Vagina (tissue), 2 donors: ENCODE measurements around the gene FOXF1. TPM values are rescaled to one million over a fixed set of nuclear protein-coding genes. Genes with fewer than 3 reads are reported as not detected.

Experiments used
- DNase-seq, 2 donors: peaks; one replicate each; pipeline ENCODE4 v3.0.0-alpha.2; 2017; ENCODE audit errors: extremely low spot score in 2 of 2
- H3K27ac ChIP-seq: fragments of 200-600 bp; sonication (generic); one replicate; pipeline ENCODE4 v1.5.1; 2019
- H3K27me3 ChIP-seq: fragments of 200-600 bp; sonication (generic); one replicate; pipeline ENCODE4 v1.5.1; 2019
- H3K36me3 ChIP-seq, 2 donors: fragments of 200-600 bp; sonication (generic); one replicate each; pipeline ENCODE4 v1.5.1; 2017 to 2019
- H3K4me1 ChIP-seq: fragments of 200-600 bp; sonication (generic); one replicate; pipeline ENCODE4 v1.5.1; 2019
- H3K4me3 ChIP-seq, 2 donors: fragments of 200-600 bp; sonication (generic); 1 replicate in 1 of 2; 2 replicates in 1 of 2; pipeline ENCODE4 v1.5.1; 2016 to 2019
- H3K9me3 ChIP-seq: fragments of 200-600 bp; sonication (generic); one replicate; pipeline ENCODE4 v1.5.1; 2019
- CTCF ChIP-seq, 3 experiments: fragments of 450-650 bp in 2 of 3; fragments of 200-600 bp in 1 of 3; sonication (generic) in 1 of 3; IDR thresholded peaks; one replicate each; pipeline ENCODE4 v1.5.1; 2017 to 2019; ENCODE audit warnings: antibody characterized with exemption in 3 of 3, mild to moderate bottlenecking in 2 of 3, moderate library complexity in 2 of 3
- POLR2A ChIP-seq, 2 donors: fragments of 450-650 bp; IDR thresholded peaks; one replicate each; pipeline ENCODE4 v1.6.1; 2017; ENCODE audit warnings: antibody characterized with exemption in 2 of 2, mild to moderate bottlenecking in 2 of 2, moderate library complexity in 2 of 2
- POLR2AphosphoS5 ChIP-seq, 2 donors: sonication (generic); formaldehyde crosslinking; IDR thresholded peaks; one replicate each; pipeline ENCODE4 v1.9.0; 2017; ENCODE audit warnings: antibody characterized with exemption in 2 of 2, mild to moderate bottlenecking in 2 of 2, low read depth in 1 of 2; ENCODE audit not compliant: insufficient read depth in 1 of 2
- intact Hi-C: fragments of 100-400 bp; cut with DNase I; formaldehyde crosslinking; loops from one replicate; pipeline ENCODE4 v1.15.1; 2023
- total RNA-seq: library from RNA; depleted of rRNA; stranded (reverse); fragments of >200 nt; gene quantifications from one replicate; pipeline ENCODE4 v1.2.3, GENCODE V29; 2016

Gene FOXF1
- total RNA-seq, 1 donor from 2014 or later = 26.0 TPM

GRCh38 chr16:86562356-86562755 is 52.0 kb downstream of the FOXF1 start:
- peaks cover 3% of the 10 kb centered on the region for H3K27me3 ChIP-seq
- H3K36me3 ChIP-seq = no peaks in the 10 kb centered on the region
- no peak for DNase-seq
- intact Hi-C loops = loop anchor here (2.0 kb wide), 1 partner anchor 716 kb away; no protein-coding TSS in a partner anchor
- H3K4me3 ChIP-seq = no peak overlapping the region
- H3K4me1 ChIP-seq = peaks cover 17% of the 10 kb centered on the region
- no peaks in the 10 kb centered on the region for H3K9me3 ChIP-seq
- H3K27ac ChIP-seq = no peak overlapping the region
- TF ChIP-seq CTCF (IDR thresholded peaks at IDR 0.05) (no peak), POLR2AphosphoS5 (IDR thresholded peaks at IDR 0.05; ENCODE audit: insufficient read depth in 1 of 2, low read depth in 1 of 2) (no peak), POLR2A (IDR thresholded peaks at IDR 0.05) (no peak)

- peak overlapping the region in 1 of 2 donors; percentile 28 for H3K4me3 ChIP-seq
Observed at GRCh38 chr16:86563469-86564345, 53.4 kb downstream of the FOXF1 start.

More at GRCh38 chr16:86563469-86564345, 53.4 kb downstream of the FOXF1 start:
- intact Hi-C loops = loop anchor here (2.0 kb wide), 1 partner anchor 715 kb away; no protein-coding TSS in a partner anchor
- peak; percentile 99 to 100 (median 100) for TF ChIP-seq CTCF (IDR thresholded peaks at IDR 0.05)
- TF ChIP-seq POLR2A (IDR thresholded peaks at IDR 0.05) = no peak
- peak in 1 of 2 donors; percentile 50 for TF ChIP-seq POLR2AphosphoS5 (IDR thresholded peaks at IDR 0.05; ENCODE audit: insufficient read depth in 1 of 2, low read depth in 1 of 2)
- no peak for DNase-seq
- Histone ChIP-seq H3K4me1 (peaks cover 17% of the 10 kb centered on the region), H3K9me3 (no peaks in the 10 kb centered on the region), H3K27me3 (peaks cover 3% of the 10 kb centered on the region), H3K27ac (no peak overlapping the region), H3K36me3 (no peaks in the 10 kb centered on the region)

Other genes starting within 250 kb of the FOXF1 start
- gene MTHFSD, start 44.7 kb downstream of the FOXF1 start, total RNA-seq = 20.4 TPM
- gene FOXC2, start 56.3 kb downstream of the FOXF1 start, total RNA-seq = 2.7 TPM
- gene FOXL1, start 68.0 kb downstream of the FOXF1 start, total RNA-seq = 0.98 TPM